Endodermal cell (in vitro differentiated cells): ENCODE data around the gene POTEF. TPM values are rescaled to one million over a fixed set of nuclear protein-coding genes. Genes with fewer than 3 reads are reported as not detected.
"Not testable (repeated sequence)": the region's sequence is repeated elsewhere in the genome, so short reads cannot be mapped to it uniquely, and the experiment has no call there.

ENCODE experiments used
- DNase-seq: peaks from one replicate; pipeline ENCODE4 v3.0.0-alpha.2; 2017
- H3K27ac ChIP-seq: 2 replicates; pipeline ENCODE4 v1.5.1; 2013; ENCODE audit warnings: mild to moderate bottlenecking, low read depth, low read length, moderate library complexity
- H3K27me3 ChIP-seq: 2 replicates; pipeline ENCODE4 v1.6.1; 2013; ENCODE audit warnings: mild to moderate bottlenecking, low read length, moderate library complexity; ENCODE audit not compliant: insufficient read depth, control insufficient read depth, poor library complexity, severe bottlenecking
- H3K36me3 ChIP-seq: 2 replicates; pipeline ENCODE4 v1.7.0; 2013; ENCODE audit warnings: mild to moderate bottlenecking, low read length, moderate library complexity; ENCODE audit not compliant: control insufficient read depth, insufficient read depth
- H3K4me1 ChIP-seq: one replicate; pipeline ENCODE4 v1.7.0; 2013; ENCODE audit warnings: low read length; ENCODE audit not compliant: control insufficient read depth, insufficient read depth
- H3K4me3 ChIP-seq: 2 replicates; pipeline ENCODE4 v1.5.1; 2013; ENCODE audit warnings: mild to moderate bottlenecking, low read length, moderate library complexity
- H3K9ac ChIP-seq: 2 replicates; pipeline ENCODE4 v1.6.1; 2013; ENCODE audit warnings: mild to moderate bottlenecking, low read length, moderate library complexity; ENCODE audit not compliant: poor library complexity, severe bottlenecking; ENCODE audit errors: extremely low read depth
- H3K9me3 ChIP-seq: 2 replicates; pipeline ENCODE4 v1.6.1; 2013; ENCODE audit warnings: mild to moderate bottlenecking, low read length, moderate library complexity; ENCODE audit not compliant: control insufficient read depth
- H3K27ac Mint-ChIP-seq: 2 replicates; pipeline ENCODE4 v1.8.0; 2020; ENCODE audit warnings: mixed read lengths
- H3K27me3 Mint-ChIP-seq: 2 replicates; pipeline ENCODE4 v1.8.0; 2021; ENCODE audit warnings: mild to moderate bottlenecking, mixed read lengths; ENCODE audit not compliant: insufficient read depth
- H3K36me3 Mint-ChIP-seq: 2 replicates; pipeline ENCODE4 v1.8.0; 2020; ENCODE audit warnings: low read depth, mixed read lengths
- H3K4me1 Mint-ChIP-seq: 2 replicates; pipeline ENCODE4 v1.8.0; 2020; ENCODE audit warnings: mixed read lengths
- H3K4me3 Mint-ChIP-seq: 2 replicates; pipeline ENCODE4 v1.8.0; 2020; ENCODE audit warnings: mild to moderate bottlenecking, moderate library complexity, mixed read lengths
- H3K9me3 Mint-ChIP-seq: 2 replicates; pipeline ENCODE4 v1.8.0; 2020; ENCODE audit warnings: mild to moderate bottlenecking, mixed read lengths
- CTCF ChIP-seq: fragments of 200-600 bp; sonication (generic); conservative IDR thresholded peaks from 2 replicates; pipeline ENCODE4 v1.5.0; 2021; ENCODE audit warnings: antibody characterized with exemption, mild to moderate bottlenecking
- WGBS, 2 experiments: methylation state at CpG; one replicate each; pipeline versions ENCODE4 v1.1.5 to v1.1.7; 2013; ENCODE audit warnings: missing lambda C conversion rate in 2 of 2, mixed read lengths in 1 of 2; ENCODE audit not compliant: insufficient coverage in 1 of 2, insufficient read length in 1 of 2; 5-methylcytosine and 5-hydroxymethylcytosine counted together
- total RNA-seq, 2 donors: library from RNA; stranded (reverse); fragmentation: NEBNext Ultra II Directional in 1 of 2; extraction: Animal tissue kit (Norgen Biotek cat#: 25700) in 1 of 2; gene quantifications; 2 replicates in 1 of 2; 3 replicates in 1 of 2; pipeline ENCODE4 v1.2.1, GENCODE V29; 2021

POTEF gene
- total RNA-seq, 2 donors from 2014 or later = 0.18 to 12.7 TPM

DNA sequence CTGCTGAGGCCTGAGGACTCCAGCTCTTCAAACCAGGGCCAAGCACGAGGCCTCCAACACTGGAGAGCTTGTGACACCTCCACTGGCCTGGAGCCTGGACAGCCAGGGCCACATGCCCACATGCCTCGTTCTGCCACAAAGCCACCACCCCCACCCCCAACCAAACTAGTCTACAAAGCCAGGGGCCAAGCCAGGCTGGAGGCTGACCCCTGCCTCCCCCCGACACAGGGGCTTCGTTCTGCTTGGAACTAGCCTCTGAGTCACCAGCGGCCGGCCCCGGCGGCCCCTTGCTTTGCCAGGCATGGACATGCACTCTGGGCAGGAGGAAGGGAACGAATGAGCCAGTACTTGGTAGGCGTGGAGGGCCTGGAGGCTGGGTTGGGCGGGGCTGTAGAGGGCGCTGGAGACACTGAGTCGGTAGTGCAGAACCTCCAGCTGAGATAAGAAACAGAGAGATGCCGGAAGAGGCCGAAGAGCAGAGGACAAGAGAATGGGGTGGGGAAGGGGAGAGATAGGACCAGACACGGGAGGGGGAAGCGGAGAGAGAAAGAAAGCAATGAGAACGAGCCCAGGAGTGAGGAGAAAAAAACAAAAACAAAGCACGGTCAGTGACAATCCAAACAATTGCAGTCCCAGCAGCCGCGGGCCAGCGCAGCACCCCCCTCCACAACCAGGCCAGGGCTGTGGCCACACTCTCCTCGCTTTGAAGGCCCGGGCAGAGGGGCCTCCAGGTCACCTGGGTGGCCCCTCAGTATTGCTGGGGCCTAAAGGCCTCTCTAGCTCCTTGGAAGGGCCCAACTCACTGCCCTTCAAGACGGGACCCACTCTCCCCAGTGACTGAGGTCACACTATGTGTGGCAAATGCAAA is 32.0 kb upstream of the POTEF start:
- DNase-seq = peak; percentile 71
- peak overlapping the region; percentile 79 for H3K27ac Mint-ChIP-seq
- not testable (repeated sequence) for H3K4me1 Mint-ChIP-seq, H3K27me3 Mint-ChIP-seq, H3K4me3 Mint-ChIP-seq, H3K9me3 ChIP-seq, H3K4me1 ChIP-seq, H3K4me3 ChIP-seq, H3K27me3 ChIP-seq, H3K27ac ChIP-seq, H3K9me3 Mint-ChIP-seq, H3K9ac ChIP-seq
- TF ChIP-seq CTCF = peak; percentile 44
- peaks cover 14% of the 10 kb centered on the region for H3K36me3 ChIP-seq
- peaks cover 36% of the 10 kb centered on the region for H3K36me3 Mint-ChIP-seq
- WGBS, 2 experiments = 75 to 85% methylated on average over 12 to 25 of the region's 25 CpGs

- Mint-ChIP-seq H3K27me3 (no peaks in the 10 kb centered on the region), H3K4me1 (peaks cover 2% of the 10 kb centered on the region), H3K36me3 (peaks cover 28% of the 10 kb centered on the region), H3K4me3 (no peak overlapping the region), H3K27ac (peak overlapping the region; percentile 55), H3K9me3 (no peaks in the 10 kb centered on the region)
- DNase-seq = no peak
- WGBS, 2 experiments = 95 to 97% methylated on average over 5 to 6 of the region's 6 CpGs
- no peaks in the 10 kb centered on the region for H3K4me1 ChIP-seq
- no peaks in the 10 kb centered on the region for H3K9me3 ChIP-seq
- no peak overlapping the region for H3K27ac ChIP-seq
- no peaks in the 10 kb centered on the region for H3K27me3 ChIP-seq
- H3K9ac ChIP-seq = no peak overlapping the region
- H3K36me3 ChIP-seq = peaks cover 12% of the 10 kb centered on the region
- no peak for TF ChIP-seq CTCF
- no peak overlapping the region for H3K4me3 ChIP-seq
These were observed 31.1 kb upstream of the POTEF start for GRCh38 chr2:130160131-130160530.

GRCh38 chr2:130159376-130159775 is 30.4 kb upstream of the POTEF start:
- not testable (repeated sequence) for H3K4me3 Mint-ChIP-seq, H3K4me1 ChIP-seq, H3K27me3 ChIP-seq, H3K4me3 ChIP-seq, H3K4me1 Mint-ChIP-seq, H3K36me3 ChIP-seq, H3K27ac Mint-ChIP-seq, DNase-seq, H3K9me3 Mint-ChIP-seq, H3K27me3 Mint-ChIP-seq, H3K9me3 ChIP-seq, H3K27ac ChIP-seq, H3K9ac ChIP-seq
- H3K36me3 Mint-ChIP-seq = peaks cover 28% of the 10 kb centered on the region
- WGBS, 2 experiments = 94% methylated on average over 3 of the region's 4 CpGs; no CpG with 5 or more reads in 1 of the 2 experiments
